Mammary epithelial cell (primary cell): ENCODE data around the gene COL5A1.

Experiments used
- CTCF ChIP-seq, 2 donors: IDR thresholded peaks in 1 of 2; conservative IDR thresholded peaks in 1 of 2; 2 replicates each; pipeline ENCODE4 v1.5.1; 2011 to 2012; ENCODE audit warnings: inconsistent platforms in 2 of 2, low read length in 2 of 2, mild to moderate bottlenecking in 2 of 2, control low read depth in 1 of 2, low read depth in 1 of 2; ENCODE audit not compliant: insufficient read depth in 1 of 2; ENCODE audit errors: extremely low read depth in 1 of 2
- EZH2 ChIP-seq: IDR thresholded peaks from 2 replicates; pipeline ENCODE4 v1.6.1; 2012; ENCODE audit warnings: low read length, inconsistent platforms, borderline replicate concordance

GRCh38 chr9:134741846-134742245 is 100.2 kb downstream of the COL5A1 start:
- TF ChIP-seq CTCF (conservative IDR thresholded peaks at IDR 0.05 in 1 of 2, IDR thresholded peaks at IDR 0.05 in 1 of 2; ENCODE audit: extremely low read depth in 1 of 2, insufficient read depth in 1 of 2, low read depth in 1 of 2, low read length in 2 of 2) (no peak), EZH2 (no peak)
